ENCODE data around the gene DCK.

DNA sequence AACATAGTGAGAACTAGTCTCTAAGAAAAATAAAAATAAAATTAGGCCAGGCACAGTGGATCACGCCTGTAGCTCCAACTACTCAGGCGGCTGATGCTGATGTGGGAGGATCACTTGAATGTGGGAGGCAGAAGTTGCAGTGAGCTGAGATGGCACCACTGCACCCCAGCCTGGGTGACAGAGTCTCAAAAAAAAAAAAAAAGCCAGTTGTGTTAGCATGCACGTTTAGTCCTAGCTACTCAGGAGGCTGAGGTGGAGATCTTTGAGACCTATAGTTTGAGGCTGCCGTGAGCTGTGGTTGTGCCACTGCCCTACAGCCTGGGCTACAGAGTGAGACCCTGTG, 2.5 kb downstream of the DCK start:
- TF ChIP-seq, protein P1, sequence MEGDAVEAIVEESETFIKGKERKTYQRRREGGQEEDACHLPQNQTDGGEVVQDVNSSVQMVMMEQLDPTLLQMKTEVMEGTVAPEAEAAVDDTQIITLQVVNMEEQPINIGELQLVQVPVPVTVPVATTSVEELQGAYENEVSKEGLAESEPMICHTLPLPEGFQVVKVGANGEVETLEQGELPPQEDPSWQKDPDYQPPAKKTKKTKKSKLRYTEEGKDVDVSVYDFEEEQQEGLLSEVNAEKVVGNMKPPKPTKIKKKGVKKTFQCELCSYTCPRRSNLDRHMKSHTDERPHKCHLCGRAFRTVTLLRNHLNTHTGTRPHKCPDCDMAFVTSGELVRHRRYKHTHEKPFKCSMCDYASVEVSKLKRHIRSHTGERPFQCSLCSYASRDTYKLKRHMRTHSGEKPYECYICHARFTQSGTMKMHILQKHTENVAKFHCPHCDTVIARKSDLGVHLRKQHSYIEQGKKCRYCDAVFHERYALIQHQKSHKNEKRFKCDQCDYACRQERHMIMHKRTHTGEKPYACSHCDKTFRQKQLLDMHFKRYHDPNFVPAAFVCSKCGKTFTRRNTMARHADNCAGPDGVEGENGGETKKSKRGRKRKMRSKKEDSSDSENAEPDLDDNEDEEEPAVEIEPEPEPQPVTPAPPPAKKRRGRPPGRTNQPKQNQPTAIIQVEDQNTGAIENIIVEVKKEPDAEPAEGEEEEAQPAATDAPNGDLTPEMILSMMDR (IDR thresholded peaks at IDR 0.05; ENCODE audit: insufficient read depth, low read depth, low read length): no peak
- no peak for TF ChIP-seq EZH2 (IDR thresholded peaks at IDR 0.05; ENCODE audit: insufficient read depth, low read length)
